ENCODE measurements around the gene POU3F1.

The POU3F1 gene

DNA sequence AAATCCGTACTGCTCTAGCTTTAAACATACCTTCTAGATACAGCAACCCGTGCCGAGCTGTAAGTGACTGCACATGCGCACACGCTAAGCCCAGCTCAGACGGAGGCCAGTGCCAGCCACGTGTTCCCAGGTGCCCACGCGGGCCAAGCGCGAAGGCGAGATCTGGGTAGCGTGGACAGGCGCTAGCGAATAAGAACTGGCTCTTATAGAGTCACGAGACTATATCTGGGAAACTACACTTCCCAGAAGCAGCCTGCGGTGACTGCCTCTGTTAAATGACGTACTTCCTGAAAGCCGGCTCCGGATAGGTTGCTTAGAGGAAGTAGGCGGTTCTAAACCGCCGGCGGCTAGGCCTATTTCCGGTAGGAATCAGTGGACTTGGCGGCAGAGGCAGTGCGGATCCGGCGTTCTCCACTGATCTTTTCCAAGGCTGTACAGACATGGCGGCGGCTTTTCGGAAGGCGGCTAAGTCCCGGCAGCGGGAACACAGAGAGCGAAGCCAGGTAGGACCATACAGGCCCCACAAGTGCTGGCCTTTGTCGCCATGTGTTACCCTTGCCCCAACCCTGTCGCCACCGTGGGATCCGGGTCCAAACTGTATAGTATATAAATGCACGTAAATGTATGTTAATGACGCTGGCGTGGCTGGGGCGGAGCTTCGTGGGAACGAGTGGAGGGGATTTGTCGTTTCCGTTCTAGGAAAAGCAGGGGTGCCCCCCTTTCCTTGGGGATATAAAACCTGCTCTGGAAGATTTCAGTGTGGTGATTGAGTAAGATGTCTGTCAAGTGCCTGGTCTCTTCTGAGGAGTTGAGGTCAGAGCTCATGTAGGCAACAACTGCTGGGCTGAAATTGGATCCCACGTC, 34.0 kb downstream of the POU3F1 start, which contains the start of gene UTP11:
TSS of gene UTP11 (plus strand) at position 372 of the 864 bp plus-strand sequence. CDS start at position 441, 69 bp downstream.
- H3K4me3 ChIP-seq (ENCODE audit: low read depth, low read length): peak within 1 kb of the TSS; percentile 86
- ChIA-PET CTCF (interaction anchor here (1.0 to 1.3 kb wide), 3 partner anchors 10 to 23 kb away, joined by 4 to 5 read pairs (median 4); partner anchors contain the start of gene SF3A3), POLR2A (interaction anchor here (0.6 to 3.8 kb wide), 7 partner anchors 11 to 1014 kb away, joined by 3 to 44 read pairs (median 4); partner anchors contain the start of genes NDUFS5 and SF3A3)
- peak within 1 kb of the TSS; percentile 89 for H3K27ac ChIP-seq (ENCODE audit: extremely low read depth, low read depth, low read length)
- H3K36me3 ChIP-seq (ENCODE audit: control insufficient read depth in 2 of 2, insufficient read depth in 1 of 2, low read length in 2 of 2): peaks cover 0 to 34% of the 10 kb centered on the region in 2 experiments; a peak in 2 of 3 replicates
- H3K4me1 ChIP-seq (ENCODE audit: control insufficient read depth, insufficient read depth, low read length): no peaks in the 10 kb centered on the region
- no peaks in the 10 kb centered on the region for H3K9me3 ChIP-seq (ENCODE audit: control insufficient read depth, insufficient read depth, low read depth, low read length)
- 0 out of 2 replicates have a peak, but pooled peaks have one; percentile 9 for TF ChIP-seq OVOL3 (tag by site-specific recombination; IDR thresholded peaks at IDR 0.05)
- TF ChIP-seq ZNF561 (tag by site-specific recombination; IDR thresholded peaks at IDR 0.05; ENCODE audit: borderline replicate concordance): 0 out of 2 replicates have a peak, but pooled peaks have one; percentile 15
- TF ChIP-seq, protein P1, sequence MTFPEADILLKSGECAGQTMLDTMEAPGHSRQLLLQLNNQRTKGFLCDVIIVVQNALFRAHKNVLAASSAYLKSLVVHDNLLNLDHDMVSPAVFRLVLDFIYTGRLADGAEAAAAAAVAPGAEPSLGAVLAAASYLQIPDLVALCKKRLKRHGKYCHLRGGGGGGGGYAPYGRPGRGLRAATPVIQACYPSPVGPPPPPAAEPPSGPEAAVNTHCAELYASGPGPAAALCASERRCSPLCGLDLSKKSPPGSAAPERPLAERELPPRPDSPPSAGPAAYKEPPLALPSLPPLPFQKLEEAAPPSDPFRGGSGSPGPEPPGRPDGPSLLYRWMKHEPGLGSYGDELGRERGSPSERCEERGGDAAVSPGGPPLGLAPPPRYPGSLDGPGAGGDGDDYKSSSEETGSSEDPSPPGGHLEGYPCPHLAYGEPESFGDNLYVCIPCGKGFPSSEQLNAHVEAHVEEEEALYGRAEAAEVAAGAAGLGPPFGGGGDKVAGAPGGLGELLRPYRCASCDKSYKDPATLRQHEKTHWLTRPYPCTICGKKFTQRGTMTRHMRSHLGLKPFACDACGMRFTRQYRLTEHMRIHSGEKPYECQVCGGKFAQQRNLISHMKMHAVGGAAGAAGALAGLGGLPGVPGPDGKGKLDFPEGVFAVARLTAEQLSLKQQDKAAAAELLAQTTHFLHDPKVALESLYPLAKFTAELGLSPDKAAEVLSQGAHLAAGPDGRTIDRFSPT (tag by site-specific recombination; IDR thresholded peaks at IDR 0.05): peak; percentile 98
- peak; percentile 93 for TF ChIP-seq ZNF335 (tag by site-specific recombination; conservative IDR thresholded peaks at IDR 0.05)
- TF ChIP-seq EGR2 (tag by site-specific recombination; IDR thresholded peaks at IDR 0.05; ENCODE audit: low read depth): 0 out of 2 replicates have a peak, but pooled peaks have one; percentile 28
- TF ChIP-seq, protein P2, sequence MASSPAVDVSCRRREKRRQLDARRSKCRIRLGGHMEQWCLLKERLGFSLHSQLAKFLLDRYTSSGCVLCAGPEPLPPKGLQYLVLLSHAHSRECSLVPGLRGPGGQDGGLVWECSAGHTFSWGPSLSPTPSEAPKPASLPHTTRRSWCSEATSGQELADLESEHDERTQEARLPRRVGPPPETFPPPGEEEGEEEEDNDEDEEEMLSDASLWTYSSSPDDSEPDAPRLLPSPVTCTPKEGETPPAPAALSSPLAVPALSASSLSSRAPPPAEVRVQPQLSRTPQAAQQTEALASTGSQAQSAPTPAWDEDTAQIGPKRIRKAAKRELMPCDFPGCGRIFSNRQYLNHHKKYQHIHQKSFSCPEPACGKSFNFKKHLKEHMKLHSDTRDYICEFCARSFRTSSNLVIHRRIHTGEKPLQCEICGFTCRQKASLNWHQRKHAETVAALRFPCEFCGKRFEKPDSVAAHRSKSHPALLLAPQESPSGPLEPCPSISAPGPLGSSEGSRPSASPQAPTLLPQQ (tag by site-specific recombination; IDR thresholded peaks at IDR 0.05): peak; percentile 63; the same call in 1 of the 2 replicates
- no peak for TF ChIP-seq ZSCAN18 (tag by site-specific recombination; IDR thresholded peaks at IDR 0.05)
- TF ChIP-seq ZNF302 (tag by site-specific recombination; IDR thresholded peaks at IDR 0.05; ENCODE audit: low read depth): no peak
- no peak for TF ChIP-seq ZFP41 (tag by site-specific recombination; IDR thresholded peaks at IDR 0.05; ENCODE audit: borderline replicate concordance)
- peak; percentile 83 for TF ChIP-seq ZXDB (tag by site-specific recombination; IDR thresholded peaks at IDR 0.05)
- TF ChIP-seq ZBTB1 (tag by site-specific recombination; IDR thresholded peaks at IDR 0.05): no peak
- TF ChIP-seq SP7 (tag by site-specific recombination; IDR thresholded peaks at IDR 0.05): peak; percentile 48; the same call in 1 of the 2 replicates
- peak; percentile 79; the same call in 1 of the 2 replicates for TF ChIP-seq ZNF664 (tag by site-specific recombination; IDR thresholded peaks at IDR 0.05)
- TF ChIP-seq IKZF3 (tag by site-specific recombination; IDR thresholded peaks at IDR 0.05): 0 out of 2 replicates have a peak, but pooled peaks have one; percentile 32
- TF ChIP-seq ZNF600 (tag by site-specific recombination; IDR thresholded peaks at IDR 0.05): peak; percentile 62; the same call in 1 of the 2 replicates
- TF ChIP-seq ZNF629 (tag by site-specific recombination; IDR thresholded peaks at IDR 0.05): peak; percentile 99
- TF ChIP-seq ZNF114 (tag by site-specific recombination; IDR thresholded peaks at IDR 0.05): no peak
- peak; percentile 73 for TF ChIP-seq PRDM10 (tag by site-specific recombination; IDR thresholded peaks at IDR 0.05)
- TF ChIP-seq YY1 (tag by site-specific recombination; IDR thresholded peaks at IDR 0.05): peak; percentile 75
- TF ChIP-seq SCRT1 (tag by site-specific recombination; IDR thresholded peaks at IDR 0.05; ENCODE audit: borderline replicate concordance): no peak
- TF ChIP-seq, protein P3, sequence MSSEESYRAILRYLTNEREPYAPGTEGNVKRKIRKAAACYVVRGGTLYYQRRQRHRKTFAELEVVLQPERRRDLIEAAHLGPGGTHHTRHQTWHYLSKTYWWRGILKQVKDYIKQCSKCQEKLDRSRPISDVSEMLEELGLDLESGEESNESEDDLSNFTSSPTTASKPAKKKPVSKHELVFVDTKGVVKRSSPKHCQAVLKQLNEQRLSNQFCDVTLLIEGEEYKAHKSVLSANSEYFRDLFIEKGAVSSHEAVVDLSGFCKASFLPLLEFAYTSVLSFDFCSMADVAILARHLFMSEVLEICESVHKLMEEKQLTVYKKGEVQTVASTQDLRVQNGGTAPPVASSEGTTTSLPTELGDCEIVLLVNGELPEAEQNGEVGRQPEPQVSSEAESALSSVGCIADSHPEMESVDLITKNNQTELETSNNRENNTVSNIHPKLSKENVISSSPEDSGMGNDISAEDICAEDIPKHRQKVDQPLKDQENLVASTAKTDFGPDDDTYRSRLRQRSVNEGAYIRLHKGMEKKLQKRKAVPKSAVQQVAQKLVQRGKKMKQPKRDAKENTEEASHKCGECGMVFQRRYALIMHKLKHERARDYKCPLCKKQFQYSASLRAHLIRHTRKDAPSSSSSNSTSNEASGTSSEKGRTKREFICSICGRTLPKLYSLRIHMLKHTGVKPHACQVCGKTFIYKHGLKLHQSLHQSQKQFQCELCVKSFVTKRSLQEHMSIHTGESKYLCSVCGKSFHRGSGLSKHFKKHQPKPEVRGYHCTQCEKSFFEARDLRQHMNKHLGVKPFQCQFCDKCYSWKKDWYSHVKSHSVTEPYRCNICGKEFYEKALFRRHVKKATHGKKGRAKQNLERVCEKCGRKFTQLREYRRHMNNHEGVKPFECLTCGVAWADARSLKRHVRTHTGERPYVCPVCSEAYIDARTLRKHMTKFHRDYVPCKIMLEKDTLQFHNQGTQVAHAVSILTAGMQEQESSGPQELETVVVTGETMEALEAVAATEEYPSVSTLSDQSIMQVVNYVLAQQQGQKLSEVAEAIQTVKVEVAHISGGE (tag by site-specific recombination; conservative IDR thresholded peaks at IDR 0.05; ENCODE audit: low read depth): peak; percentile 80
- TF ChIP-seq ZNF341 (tag by site-specific recombination; IDR thresholded peaks at IDR 0.05; ENCODE audit: low read depth): 0 out of 2 replicates have a peak, but pooled peaks have one; percentile 25
- 0 out of 2 replicates have a peak, but pooled peaks have one; percentile 9 for TF ChIP-seq GLIS1 (tag by site-specific recombination; IDR thresholded peaks at IDR 0.05)
- peak; percentile 83 for TF ChIP-seq ZBTB20 (tag by site-specific recombination; IDR thresholded peaks at IDR 0.05)
